ENCODE measurements around the gene HSPA4.

DNA sequence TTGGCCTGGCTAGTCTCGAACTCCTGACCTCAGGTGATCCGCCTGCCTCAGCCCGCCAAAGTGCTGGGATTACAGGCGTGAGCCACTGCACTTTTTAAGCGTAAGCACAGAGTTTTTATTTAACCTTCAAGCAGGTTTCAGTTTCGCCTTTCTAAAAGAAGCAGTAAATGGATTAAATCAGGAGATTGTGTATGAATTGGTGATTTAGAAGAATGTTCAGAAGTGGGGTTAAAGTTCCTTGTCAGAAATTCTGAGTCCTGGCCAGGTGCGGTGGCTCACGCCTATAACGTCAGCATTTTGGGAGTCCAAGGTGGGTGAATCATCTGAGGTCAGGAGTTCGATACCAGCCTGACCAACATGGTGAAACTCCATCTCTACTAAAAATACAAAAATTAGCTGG lies 12.2 kb downstream of the HSPA4 start:
- TF ChIP-seq EZH2 (IDR thresholded peaks at IDR 0.05; ENCODE audit: borderline replicate concordance, low read length): no peak
- TF ChIP-seq, protein P1, sequence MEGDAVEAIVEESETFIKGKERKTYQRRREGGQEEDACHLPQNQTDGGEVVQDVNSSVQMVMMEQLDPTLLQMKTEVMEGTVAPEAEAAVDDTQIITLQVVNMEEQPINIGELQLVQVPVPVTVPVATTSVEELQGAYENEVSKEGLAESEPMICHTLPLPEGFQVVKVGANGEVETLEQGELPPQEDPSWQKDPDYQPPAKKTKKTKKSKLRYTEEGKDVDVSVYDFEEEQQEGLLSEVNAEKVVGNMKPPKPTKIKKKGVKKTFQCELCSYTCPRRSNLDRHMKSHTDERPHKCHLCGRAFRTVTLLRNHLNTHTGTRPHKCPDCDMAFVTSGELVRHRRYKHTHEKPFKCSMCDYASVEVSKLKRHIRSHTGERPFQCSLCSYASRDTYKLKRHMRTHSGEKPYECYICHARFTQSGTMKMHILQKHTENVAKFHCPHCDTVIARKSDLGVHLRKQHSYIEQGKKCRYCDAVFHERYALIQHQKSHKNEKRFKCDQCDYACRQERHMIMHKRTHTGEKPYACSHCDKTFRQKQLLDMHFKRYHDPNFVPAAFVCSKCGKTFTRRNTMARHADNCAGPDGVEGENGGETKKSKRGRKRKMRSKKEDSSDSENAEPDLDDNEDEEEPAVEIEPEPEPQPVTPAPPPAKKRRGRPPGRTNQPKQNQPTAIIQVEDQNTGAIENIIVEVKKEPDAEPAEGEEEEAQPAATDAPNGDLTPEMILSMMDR (conservative IDR thresholded peaks at IDR 0.05 in 1 of 2, IDR thresholded peaks at IDR 0.05 in 1 of 2; ENCODE audit: extremely low read depth in 1 of 2, insufficient read depth in 1 of 2, low read depth in 1 of 2, low read length in 2 of 2): no peak
